Skeletal muscle satellite cell (primary cell): Measurements from ENCODE around the gene TP53I13.

Source experiments
- H3K27me3 ChIP-seq: 2 replicates; pipeline ENCODE4 v1.7.0; 2013; ENCODE audit warnings: low read length; ENCODE audit not compliant: control insufficient read depth, insufficient read depth
- H3K36me3 ChIP-seq: 2 replicates; pipeline ENCODE4 v1.7.0; 2013; ENCODE audit warnings: mild to moderate bottlenecking, control low read depth, low read length; ENCODE audit not compliant: insufficient read depth
- H3K4me1 ChIP-seq: 2 replicates; pipeline ENCODE4 v1.7.0; 2013; ENCODE audit warnings: low read length; ENCODE audit not compliant: control insufficient read depth, insufficient read depth
- H3K4me2 ChIP-seq: 2 replicates; pipeline ENCODE4 v1.7.0; 2013; ENCODE audit warnings: mild to moderate bottlenecking, low read length
- H3K4me3 ChIP-seq: 2 replicates; pipeline ENCODE4 v1.7.0; 2013; ENCODE audit warnings: low read length
- H3K9ac ChIP-seq: 2 replicates; pipeline ENCODE4 v1.7.0; 2013; ENCODE audit warnings: mild to moderate bottlenecking, low read depth, low read length, moderate library complexity
- H3K9me3 ChIP-seq: replicated peaks from 2 replicates; pipeline ENCODE4 v1.7.0; 2013; ENCODE audit warnings: mild to moderate bottlenecking, control low read depth, low read length

Gene TP53I13

GRCh38 chr17:29584452-29585079 is 16.1 kb downstream of the TP53I13 start:
- Histone ChIP-seq H3K4me1 (peaks cover 39% of the 10 kb centered on the region), H3K4me2 (peak overlapping the region; percentile 55), H3K27me3 (no peaks in the 10 kb centered on the region), H3K4me3 (no peak overlapping the region), H3K9ac (peak overlapping the region; percentile 33), H3K36me3 (peaks cover 31% of the 10 kb centered on the region), H3K9me3 (no peaks in the 10 kb centered on the region)

- Histone ChIP-seq H3K9ac (no peak overlapping the region), H3K36me3 (peaks cover 25% of the 10 kb centered on the region), H3K27me3 (no peaks in the 10 kb centered on the region), H3K4me2 (peak overlapping the region; percentile 55), H3K9me3 (no peaks in the 10 kb centered on the region), H3K4me1 (peaks cover 46% of the 10 kb centered on the region), H3K4me3 (no peak overlapping the region)
Measured at GRCh38 chr17:29585080-29585751, 16.7 kb downstream of the TP53I13 start.

GRCh38 chr17:29586676-29587469 is 18.4 kb downstream of the TP53I13 start:
- Histone ChIP-seq H3K27me3 (no peaks in the 10 kb centered on the region), H3K4me1 (peaks cover 62% of the 10 kb centered on the region), H3K4me3 (no peak overlapping the region), H3K9me3 (no peaks in the 10 kb centered on the region), H3K9ac (peak overlapping the region; percentile 84), H3K4me2 (peak overlapping the region; percentile 97), H3K36me3 (peaks cover 16% of the 10 kb centered on the region)

- Histone ChIP-seq H3K4me1 (peaks cover 69% of the 10 kb centered on the region), H3K36me3 (peaks cover 9% of the 10 kb centered on the region), H3K4me3 (peak overlapping the region; percentile 91), H3K4me2 (peak overlapping the region; percentile 97), H3K27me3 (no peaks in the 10 kb centered on the region), H3K9ac (peak overlapping the region; percentile 84), H3K9me3 (no peaks in the 10 kb centered on the region)
Measured at GRCh38 chr17:29587591-29587990, 19.1 kb downstream of the TP53I13 start.

- H3K4me3 ChIP-seq, result peak overlapping the region; percentile 91
- peaks cover 72% of the 10 kb centered on the region for H3K4me1 ChIP-seq
- peak overlapping the region; percentile 97 for H3K4me2 ChIP-seq
- peaks cover 4% of the 10 kb centered on the region for H3K36me3 ChIP-seq
- H3K9me3 ChIP-seq, result no peaks in the 10 kb centered on the region
- peak overlapping the region; percentile 84 for H3K9ac ChIP-seq
- H3K27me3 ChIP-seq, result no peaks in the 10 kb centered on the region
Measured at GRCh38 chr17:29588017-29588561, 19.6 kb downstream of the TP53I13 start.

GRCh38 chr17:29588562-29589411 is 20.3 kb downstream of the TP53I13 start:
- peaks cover 72% of the 10 kb centered on the region for H3K4me1 ChIP-seq
- no peaks in the 10 kb centered on the region for H3K9me3 ChIP-seq
- no peaks in the 10 kb centered on the region for H3K27me3 ChIP-seq
- peak overlapping the region; percentile 91 for H3K4me3 ChIP-seq
- H3K4me2 ChIP-seq, result peak overlapping the region; percentile 97
- peak overlapping the region; percentile 84 for H3K9ac ChIP-seq
- no peaks in the 10 kb centered on the region for H3K36me3 ChIP-seq

- H3K9ac ChIP-seq, result peak within 1 kb of the TSS; percentile 84
- no peaks in the 10 kb centered on the region for H3K36me3 ChIP-seq
- H3K27me3 ChIP-seq, result no peaks in the 10 kb centered on the region
- peaks cover 68% of the 10 kb centered on the region for H3K4me1 ChIP-seq
- H3K4me3 ChIP-seq, result peak within 1 kb of the TSS; percentile 91
- H3K4me2 ChIP-seq, result peak within 1 kb of the TSS; percentile 97
- H3K9me3 ChIP-seq, result no peaks in the 10 kb centered on the region
Measured at GRCh38 chr17:29589524-29590410, 21.3 kb downstream of the TP53I13 start, which contains the start of gene GIT1. TSS of gene GIT1 (minus strand) at chr17:29589648. CDS start at chr17:29589378, 270 bp downstream.

- Histone ChIP-seq H3K4me2 (peak overlapping the region; percentile 97), H3K27me3 (no peaks in the 10 kb centered on the region), H3K4me1 (peaks cover 64% of the 10 kb centered on the region), H3K36me3 (no peaks in the 10 kb centered on the region), H3K4me3 (peak overlapping the region; percentile 91), H3K9ac (peak overlapping the region; percentile 70), H3K9me3 (no peaks in the 10 kb centered on the region)
Measured at GRCh38 chr17:29590411-29591145, 22.1 kb downstream of the TP53I13 start.

- peak overlapping the region; percentile 70 for H3K9ac ChIP-seq
- peaks cover 69% of the 10 kb centered on the region for H3K4me1 ChIP-seq
- H3K27me3 ChIP-seq, result no peaks in the 10 kb centered on the region
- H3K4me3 ChIP-seq, result peak overlapping the region; percentile 91
- peak overlapping the region; percentile 97 for H3K4me2 ChIP-seq
- H3K9me3 ChIP-seq, result no peaks in the 10 kb centered on the region
- H3K36me3 ChIP-seq, result no peaks in the 10 kb centered on the region
Measured at GRCh38 chr17:29591146-29591736, 22.7 kb downstream of the TP53I13 start.
